HG03571 (cell line): ENCODE results near the gene TRAM2.

Experiments used
- ATAC-seq: cut with Tn5 transposase; IDR thresholded peaks from one replicate; pipeline ENCODE4 v1.9.1; 2021; ENCODE audit not compliant: unreplicated experiment

Gene TRAM2

DNA sequence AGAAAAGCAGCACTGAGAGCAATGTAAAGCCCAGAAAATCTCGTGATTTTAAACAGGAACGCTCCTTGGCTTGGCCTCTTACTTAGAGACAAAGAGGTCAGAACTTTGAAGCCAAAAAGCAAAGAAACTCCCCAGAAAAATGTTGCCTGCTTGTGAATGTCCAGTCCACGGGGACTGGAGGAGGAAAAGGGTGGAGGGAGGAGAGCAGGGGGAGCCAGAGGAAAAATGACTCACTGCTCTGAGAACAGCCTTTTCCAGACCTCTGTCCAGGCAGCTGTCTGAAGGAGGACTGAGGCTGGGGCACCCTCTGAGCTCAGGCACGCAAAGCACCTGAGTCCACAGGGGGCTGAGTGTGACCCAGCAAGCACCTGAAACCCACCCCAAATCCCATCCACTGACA, 64.7 kb downstream of the TRAM2 start:
- no peak for ATAC-seq

DNA sequence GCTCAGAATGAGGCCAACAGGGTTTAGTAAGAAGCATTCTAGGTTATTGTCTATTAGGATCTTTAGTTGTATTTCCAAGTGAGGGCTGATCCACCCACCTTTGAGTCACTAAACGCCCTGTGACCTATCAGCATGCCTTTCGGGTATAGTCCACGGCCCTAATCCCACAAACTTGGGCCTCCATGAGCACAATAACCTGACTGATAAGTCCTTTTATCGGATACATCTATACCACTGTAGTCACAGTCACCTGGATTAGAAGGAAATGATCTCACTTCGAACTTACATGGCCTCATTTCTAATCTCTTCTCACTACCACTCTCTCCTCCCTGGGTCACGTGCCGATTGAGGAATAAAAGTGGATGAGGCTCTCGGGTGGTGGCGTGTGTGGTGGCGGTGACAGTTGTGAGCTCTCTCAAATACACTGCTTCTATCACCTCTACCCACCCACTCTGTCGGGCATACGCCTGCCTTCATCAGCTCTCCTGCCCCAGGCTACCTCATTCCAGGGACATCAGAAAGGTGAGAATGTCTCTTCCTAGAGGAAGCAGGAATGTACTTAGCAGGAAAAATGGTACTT, 65.2 kb downstream of the TRAM2 start:
- ATAC-seq, result no peak

DNA sequence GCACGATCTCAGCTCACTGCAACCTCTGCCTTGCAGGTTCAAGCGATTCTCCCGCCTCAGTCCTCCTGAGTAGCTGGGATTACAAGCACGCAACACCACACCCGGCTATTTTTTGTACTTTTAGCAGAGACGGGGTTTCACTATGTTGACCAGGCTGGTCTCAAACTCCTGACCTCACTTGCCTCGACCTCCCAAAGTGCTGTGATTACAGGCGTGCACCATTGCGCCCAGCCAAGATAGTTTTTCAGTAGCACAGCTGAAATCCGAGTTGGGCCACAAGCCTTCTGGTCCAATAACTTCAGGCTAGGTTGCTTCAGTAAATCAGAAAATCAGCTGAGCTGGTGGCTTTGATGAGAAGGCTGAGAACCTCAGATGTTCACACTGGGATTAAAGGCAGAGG, 65.7 kb downstream of the TRAM2 start:
- ATAC-seq, result no peak

DNA sequence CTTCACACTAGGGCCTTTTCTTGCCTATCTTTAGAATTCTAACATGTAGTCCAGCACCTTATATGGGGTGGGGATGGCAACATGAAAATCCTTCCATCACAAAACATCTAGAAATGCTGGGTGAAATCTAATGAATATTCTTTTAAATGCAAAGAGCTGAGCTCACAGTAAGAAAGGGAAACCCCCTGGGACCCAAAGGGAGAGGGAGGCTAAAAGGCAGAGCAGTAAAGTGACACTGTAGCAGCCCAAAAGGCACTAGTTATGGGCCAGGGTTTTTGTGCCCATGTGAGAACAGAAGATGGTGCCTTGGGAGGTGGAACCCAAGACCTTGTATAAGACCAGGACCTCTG, 66.7 kb downstream of the TRAM2 start:
- ATAC-seq, result no peak

DNA sequence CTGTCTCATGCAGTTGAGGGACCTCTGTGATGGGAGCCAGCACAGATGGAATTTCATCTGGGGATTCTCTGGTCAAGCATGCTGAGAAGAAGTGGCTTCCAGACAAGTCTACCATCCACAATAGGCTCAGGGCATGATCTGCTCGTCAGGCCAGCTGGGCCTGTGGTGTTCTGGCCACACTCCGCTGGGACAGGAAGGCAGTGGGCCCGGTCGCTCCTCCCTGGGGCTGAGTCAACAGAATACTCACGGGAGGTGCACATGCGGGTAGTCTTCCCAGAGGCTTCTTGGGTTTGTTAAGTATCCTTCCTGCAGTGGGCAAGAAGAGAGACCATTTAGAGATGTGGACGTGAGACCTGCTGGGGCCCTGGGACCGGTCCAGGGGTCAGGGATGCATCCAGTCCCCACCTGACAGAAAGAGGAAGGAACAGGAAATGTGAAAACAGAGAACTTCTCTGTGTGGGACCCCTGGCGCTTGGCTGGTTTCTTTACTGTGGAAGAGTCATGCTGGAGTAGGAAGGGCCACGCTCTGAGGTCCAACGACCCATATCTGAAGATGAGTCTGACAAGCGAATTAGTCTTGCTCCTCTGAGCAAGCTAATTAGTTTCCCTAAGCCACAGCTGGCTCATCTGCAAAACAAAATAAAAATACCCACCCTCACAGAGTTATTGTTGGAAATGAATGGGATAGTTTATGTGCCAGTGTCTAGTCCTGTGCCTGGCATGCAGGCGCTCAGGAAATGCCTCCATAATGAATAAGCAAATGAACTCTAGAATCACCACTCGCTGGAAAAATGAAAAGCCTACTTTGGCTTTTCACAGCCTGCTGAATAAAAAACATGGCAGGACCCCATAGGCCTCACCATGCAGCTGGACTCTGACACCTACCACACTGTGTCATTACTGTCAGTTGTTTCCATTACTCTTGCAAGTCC, 67.3 kb downstream of the TRAM2 start:
- no peak for ATAC-seq

DNA sequence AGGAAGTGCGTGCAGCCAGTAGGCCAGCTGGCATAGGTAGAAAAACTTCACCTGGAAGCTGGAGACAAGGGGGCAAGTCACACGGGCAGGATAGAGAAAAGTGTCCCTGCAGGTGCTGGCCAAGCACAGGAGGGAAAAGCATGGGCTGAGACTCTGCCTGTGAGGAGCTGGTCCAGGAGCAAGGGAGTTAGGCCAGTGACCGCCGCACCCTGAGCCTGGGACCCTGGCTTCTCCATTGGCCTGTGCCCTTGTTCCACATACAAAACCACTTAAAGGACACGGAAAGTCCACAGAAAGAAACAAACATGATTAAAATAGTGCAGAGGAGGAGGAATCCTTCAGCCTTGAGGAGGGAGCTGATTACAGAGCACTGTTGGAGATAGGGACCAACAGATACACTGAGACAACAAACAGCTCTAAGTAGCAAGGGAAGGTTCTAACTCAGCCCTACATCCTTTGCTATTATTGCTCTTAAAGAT, 68.6 kb downstream of the TRAM2 start:
- ATAC-seq, result no peak

DNA sequence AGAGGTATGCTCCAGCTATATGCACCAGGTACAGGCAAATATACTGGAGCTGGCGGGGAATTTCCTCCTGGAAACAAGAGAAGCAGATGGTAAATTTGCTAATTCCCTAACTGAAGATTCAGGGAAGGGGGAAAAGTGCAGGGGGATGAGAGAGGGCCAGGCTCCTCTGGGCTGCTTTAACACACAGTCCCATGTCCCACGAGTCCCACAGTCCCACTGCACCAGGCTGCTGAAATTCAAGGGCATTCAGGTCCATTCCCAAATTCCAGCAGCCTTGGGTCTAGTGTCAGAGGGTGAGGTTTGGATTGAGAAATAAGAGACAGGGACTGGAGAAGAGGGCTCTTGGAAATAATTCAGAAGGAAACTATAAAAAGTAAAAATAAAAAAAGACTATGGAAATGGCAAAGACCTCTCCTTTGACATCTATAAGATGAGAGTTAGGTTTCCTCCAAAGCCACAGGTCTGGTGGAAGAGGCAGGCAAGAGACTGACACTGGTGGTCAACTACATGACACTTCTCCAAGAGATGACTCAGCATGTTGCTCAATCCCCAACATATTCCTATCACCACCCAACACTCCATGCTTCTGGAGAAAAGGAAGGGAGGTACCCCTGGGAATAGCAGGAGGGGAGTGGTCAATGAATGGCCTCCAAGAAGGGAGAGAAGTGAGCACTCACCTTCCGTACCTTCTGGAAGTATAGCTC, 69.2 kb downstream of the TRAM2 start:
- ATAC-seq, result no peak

DNA sequence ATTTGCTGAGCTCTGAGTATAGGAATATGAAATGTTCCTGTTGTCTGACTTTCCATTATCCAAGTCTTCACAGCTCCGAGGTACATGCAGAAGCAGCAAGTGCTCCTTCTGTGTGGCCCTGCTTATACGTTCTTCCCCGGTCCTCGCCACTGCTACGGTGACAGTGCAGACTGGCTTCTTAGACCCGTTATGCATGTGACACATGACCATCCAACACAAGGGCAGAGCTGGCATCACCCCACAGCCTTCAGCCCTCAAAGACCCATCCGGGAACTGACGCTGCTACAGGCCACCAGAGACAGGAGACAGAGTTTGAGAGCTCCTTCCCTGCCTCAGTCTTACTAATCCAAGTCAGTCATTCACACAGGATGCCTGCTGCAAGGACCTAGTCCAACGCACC, 70.4 kb downstream of the TRAM2 start:
- ATAC-seq, result no peak

DNA sequence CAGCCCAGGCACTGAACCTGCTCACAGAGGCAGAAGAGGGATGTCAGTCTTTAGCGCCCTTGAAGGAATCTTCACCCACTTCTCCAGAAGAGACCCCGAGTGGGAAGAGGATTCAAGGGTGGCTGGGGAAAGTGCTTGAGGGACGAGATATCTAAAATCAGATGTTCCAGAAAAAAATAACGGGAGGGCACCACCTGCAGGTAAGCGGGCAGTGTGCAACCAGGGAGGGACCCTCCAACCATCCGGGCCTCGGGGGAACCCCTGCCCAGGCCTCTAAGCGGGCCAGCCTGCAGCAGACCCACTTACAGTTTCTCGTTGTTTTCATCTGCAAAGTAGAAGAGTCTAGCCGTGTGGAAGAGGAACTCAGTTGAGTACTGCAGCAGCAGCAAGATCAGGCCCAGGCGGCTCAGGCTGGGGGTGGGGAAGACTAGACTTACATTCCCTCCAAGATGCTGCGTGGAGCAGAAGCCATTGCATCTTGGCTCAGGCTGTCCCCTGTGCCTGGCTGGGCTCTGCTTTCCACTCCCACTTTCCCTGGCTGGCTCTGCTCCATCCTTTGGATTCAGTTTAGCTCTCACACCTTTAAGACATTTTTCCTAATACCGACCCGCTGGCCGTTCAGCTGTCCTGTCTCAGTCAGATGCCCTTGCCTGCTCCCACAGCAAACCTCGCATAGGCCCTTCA, 71.0 kb downstream of the TRAM2 start:
- ATAC-seq, result no peak

DNA sequence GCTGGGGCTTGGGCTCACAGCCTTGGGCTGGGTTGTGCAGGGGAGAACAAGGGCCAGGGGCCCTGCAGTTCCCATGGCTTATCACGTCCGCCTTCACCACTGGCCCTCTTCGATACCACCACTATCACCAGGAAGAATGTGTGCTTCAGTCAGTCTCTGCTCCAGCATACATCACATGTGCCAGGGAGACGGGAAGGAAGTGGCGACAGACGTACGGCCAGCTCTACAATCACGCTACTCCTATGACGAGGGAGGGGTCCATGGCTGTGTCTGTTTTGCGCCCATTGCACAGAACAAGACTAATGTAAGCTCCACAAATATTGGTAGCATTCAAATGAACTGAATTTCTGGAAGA, 72.1 kb downstream of the TRAM2 start:
- ATAC-seq, result no peak

DNA sequence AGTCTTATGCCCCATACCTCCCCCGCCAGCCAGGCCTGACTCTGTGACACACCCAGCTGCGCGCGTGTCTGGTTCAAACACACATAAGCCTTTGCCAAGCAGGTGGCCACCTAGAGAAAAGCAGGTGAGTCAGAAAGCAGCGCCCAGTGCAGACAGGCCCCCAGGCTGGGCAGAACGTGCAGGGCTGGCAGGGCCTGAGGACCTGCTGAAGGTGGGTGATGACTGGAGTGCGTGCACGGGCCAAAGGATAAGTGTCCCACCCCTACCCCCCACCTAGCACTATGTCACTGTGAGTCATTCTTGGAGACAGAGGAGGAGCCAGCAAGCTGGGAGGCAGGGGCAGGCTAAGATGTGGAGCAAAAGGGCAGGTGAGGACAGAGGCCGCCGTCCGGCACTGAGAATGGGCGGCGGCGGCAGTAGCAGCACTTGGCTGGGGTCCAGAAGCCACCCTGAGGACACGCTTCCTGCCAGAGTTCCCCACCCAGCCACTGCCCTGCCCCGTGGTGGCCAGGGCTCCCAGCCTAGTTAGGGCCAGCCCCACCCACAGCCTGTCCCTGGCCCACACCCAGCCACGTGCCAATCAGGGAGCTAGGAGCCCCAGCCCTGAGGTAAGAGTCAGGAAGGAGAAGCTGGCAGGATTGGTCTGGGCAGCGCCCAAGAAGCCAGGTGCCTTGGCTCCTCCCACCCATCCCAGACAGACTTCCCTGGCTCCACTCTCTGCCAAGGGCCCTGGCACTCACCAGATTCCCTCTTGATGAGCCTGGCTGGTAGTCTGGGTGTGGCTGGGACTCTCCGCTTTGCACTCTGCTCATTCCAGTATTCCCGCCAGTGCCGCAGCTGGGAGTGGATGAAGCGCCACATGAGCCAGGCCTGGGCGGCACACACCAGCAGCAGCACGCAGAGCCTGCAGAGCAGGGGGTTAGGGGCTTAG, 72.7 kb downstream of the TRAM2 start:
- no peak for ATAC-seq

DNA sequence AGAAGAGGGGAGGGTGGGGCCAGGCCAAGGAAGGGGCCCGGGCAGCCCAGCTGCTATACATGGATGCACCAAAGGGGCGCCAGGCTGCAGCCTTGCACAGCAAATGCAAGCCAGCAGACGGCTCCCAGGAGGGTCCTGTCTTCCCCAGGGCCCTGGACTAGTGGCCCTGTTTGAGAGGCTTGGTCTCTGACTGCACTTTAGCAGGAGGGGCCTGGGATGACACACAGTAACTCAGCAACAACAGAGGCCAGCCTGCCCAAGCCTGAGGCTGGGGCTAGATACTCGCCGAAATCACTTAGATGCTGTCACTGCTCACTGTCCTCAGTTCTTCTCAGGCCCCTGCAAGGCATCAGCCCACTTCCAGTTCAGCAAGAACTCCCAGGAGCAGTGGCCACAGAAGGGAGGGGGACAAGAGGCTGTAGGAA, 73.5 kb downstream of the TRAM2 start:
- ATAC-seq, result no peak

DNA sequence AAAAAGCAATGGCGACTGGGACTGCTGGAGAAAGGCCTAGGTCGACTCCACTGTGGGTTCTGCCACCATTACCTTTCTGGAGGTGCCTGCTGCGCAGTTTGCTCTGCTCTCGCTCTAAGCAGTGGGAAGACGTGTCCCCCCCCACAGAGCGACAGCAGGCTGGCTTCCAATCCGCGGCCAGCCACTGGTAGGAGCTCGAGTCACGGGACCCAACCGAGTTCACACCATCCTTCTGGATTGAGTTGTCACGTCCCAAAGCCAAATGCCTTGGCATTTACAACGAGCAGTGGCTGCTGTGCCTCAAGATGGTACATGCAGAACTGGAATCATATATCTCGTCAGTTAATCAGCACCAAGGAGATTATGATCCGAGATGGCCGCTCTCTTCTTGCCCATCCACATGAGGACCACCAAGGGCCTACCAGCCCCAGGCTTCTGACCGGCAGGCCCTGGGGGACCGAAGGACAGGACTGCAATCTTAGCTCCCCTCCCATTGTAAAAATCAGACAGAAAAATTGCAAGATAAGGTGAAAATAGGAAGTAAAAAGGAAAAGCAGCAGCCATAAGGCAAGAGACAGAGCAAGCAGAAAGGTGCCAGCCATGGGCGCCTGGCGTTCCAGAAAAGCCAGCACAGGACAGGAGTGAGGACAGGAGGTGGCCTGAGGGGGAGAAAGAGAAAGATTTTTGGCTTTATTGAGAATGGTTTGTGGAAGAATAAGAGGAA, 74.4 kb downstream of the TRAM2 start:
- ATAC-seq, result no peak

DNA sequence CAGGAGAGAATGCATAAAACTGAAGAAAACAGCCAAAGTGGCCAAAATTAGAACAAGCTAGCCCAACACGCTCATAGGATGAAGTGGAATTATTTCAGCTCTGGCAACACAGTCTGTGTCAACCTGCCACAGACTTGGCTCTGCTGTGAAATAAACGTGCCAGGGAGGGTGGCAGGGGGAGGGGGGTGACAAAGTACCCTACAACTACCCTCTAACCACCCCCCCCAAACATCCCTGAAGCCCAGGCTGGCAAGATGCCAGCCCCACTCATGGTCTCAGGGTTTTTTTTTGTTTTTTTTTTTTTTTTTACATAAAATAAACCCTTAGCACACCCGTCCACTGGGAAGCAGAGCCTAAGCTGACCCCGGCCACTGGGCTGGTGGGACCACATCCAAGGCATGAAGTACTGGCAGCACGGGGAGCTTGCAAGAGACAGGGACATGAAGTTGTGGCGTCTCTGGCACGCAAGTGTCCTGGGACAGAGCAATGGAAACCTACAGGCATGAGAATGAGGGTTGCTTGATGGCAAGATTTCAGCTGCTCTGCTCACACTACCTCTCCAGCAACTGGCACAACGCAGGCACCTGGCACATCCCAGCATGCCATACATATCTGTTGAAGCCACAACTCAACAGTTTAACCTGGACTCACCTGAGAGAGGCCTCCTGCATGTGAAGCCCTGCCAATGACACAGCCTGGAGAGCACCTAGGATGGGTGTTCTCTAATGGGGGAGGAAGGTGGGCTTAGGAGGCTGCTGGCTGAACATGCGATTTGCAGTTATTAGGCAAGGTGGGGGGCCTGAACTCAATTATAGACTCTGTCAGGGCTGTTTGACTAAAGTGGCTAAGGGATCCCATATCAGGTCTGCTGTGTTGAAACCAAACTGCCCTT, 76.4 kb downstream of the TRAM2 start:
- ATAC-seq, result no peak

DNA sequence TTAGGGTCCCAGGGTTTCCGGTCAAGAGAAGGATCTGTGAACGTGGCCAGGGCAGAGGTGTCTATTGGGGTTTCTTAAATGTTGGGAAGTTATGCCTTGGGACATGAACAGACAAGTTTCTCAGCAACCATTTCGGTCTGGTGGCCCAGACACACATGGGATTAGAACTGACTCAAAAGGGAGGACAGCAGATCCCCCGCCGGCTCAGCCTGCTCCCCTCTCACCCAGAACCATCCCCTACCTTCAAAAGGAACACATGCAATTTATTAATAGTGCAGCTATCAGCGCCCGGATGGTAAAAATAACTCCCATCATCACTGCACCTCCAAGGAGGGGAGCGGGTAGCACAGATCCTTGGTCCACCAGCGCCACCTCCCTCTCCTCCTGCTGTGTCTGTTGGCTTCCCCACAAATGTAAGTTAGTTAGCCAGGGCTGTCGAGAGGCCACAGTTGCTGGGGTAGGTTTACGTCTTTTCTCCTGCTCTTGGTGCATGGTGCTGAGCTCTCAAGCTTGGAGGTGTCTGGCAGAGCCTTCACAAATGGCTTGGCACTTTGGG, 77.1 kb downstream of the TRAM2 start:
- ATAC-seq, result no peak

DNA sequence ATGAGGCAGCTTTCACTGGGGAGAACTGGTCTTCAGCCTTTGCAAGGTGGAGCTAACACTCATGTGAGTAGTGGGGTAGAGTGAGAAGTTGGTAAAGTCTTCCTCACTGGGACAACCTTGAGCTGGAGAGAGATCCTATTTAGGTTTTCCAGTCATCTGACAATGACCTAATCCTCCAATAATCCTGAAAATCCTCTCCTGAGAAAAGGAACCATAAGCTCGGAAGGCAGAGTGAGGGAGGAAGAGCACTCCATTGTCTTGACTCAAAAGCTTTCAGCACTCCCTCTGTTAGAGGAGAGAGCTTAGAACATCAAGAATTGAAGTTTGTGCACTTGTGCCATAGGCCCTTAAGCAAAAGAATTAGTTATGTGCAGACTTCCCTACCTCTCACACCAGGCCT, 77.8 kb downstream of the TRAM2 start:
- ATAC-seq, result no peak

DNA sequence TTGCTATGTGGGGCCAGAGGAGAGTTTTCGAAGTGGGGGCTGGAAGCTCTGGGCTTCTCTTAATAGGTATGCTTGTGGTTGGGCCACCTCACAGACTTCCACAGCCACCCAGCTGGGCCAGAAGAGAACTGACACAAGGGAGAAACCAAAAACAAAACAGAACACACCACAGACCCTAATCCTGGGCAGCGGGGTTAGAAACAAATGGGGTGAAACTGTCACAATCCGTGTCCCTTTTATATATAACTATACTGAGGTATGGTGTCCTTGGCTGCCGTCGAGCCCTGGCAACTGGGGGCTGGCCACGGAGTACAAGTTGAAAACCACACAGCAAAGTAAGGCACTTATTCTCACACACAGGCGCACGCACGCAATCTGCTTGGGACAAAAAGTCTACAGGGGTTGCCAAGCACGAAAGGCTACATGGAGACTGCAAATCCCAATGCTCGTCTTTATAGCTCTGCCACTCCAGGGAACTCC, 78.3 kb downstream of the TRAM2 start:
- peak; percentile 41 for ATAC-seq
